Liver (tissue), 3 donors: ENCODE measurements around the gene PTPRQ.

Experiments used
- ATF3 ChIP-seq: IDR thresholded peaks from 2 replicates; pipeline ENCODE4 v1.6.1; 2016; ENCODE audit warnings: antibody characterized with exemption
- CTCF ChIP-seq: fragments of 150-350 bp; IDR thresholded peaks from 2 replicates; pipeline ENCODE4 v1.5.1; 2017; ENCODE audit warnings: improper control_type of control experiment, low read depth, low read length; ENCODE audit not compliant: missing input control
- EGR1 ChIP-seq, 2 donors: IDR thresholded peaks; 2 replicates each; pipeline ENCODE4 v1.6.1; 2016 to 2018; ENCODE audit warnings: antibody characterized with exemption in 2 of 2, low read depth in 2 of 2
- FOXA1 ChIP-seq: IDR thresholded peaks from 2 replicates; pipeline ENCODE4 v1.6.1; 2016; ENCODE audit warnings: antibody characterized with exemption
- GABPA ChIP-seq, 2 donors: IDR thresholded peaks in 1 of 2; conservative IDR thresholded peaks in 1 of 2; 2 replicates each; pipeline ENCODE4 v1.6.1; 2016; ENCODE audit warnings: antibody characterized with exemption in 2 of 2, mild to moderate bottlenecking in 1 of 2, moderate library complexity in 1 of 2
- JUND ChIP-seq, 2 donors: IDR thresholded peaks; 2 replicates each; pipeline ENCODE4 v1.6.1; 2016; ENCODE audit warnings: antibody characterized with exemption in 2 of 2
- MAX ChIP-seq: IDR thresholded peaks from 2 replicates; pipeline ENCODE4 v1.6.1; 2016; ENCODE audit warnings: antibody characterized with exemption
- RAD21 ChIP-seq, 2 donors: IDR thresholded peaks; 2 replicates each; pipeline ENCODE4 v1.6.1; 2016; ENCODE audit warnings: antibody characterized with exemption in 2 of 2, mild to moderate bottlenecking in 2 of 2
- REST ChIP-seq: IDR thresholded peaks from 2 replicates; pipeline ENCODE4 v1.6.1; 2016; ENCODE audit warnings: antibody characterized with exemption, mild to moderate bottlenecking
- RXRA ChIP-seq, 2 donors: IDR thresholded peaks; 2 replicates each; pipeline ENCODE4 v1.6.1; 2017 to 2018; ENCODE audit warnings: antibody characterized with exemption in 2 of 2, mild to moderate bottlenecking in 1 of 2
- SP1 ChIP-seq: IDR thresholded peaks from 2 replicates; pipeline ENCODE4 v1.6.1; 2018; ENCODE audit warnings: antibody characterized with exemption, mild to moderate bottlenecking
- TAF1 ChIP-seq: conservative IDR thresholded peaks from 2 replicates; pipeline ENCODE4 v1.6.1; 2016; ENCODE audit warnings: antibody characterized with exemption, mild to moderate bottlenecking
- YY1 ChIP-seq: IDR thresholded peaks from 2 replicates; pipeline ENCODE4 v1.6.1; 2016; ENCODE audit warnings: antibody characterized with exemption, mild to moderate bottlenecking
- ZBTB33 ChIP-seq: IDR thresholded peaks from 2 replicates; pipeline ENCODE4 v1.6.1; 2016; ENCODE audit warnings: antibody characterized with exemption
- donor health status: healthy.
- donor health status: healthy.

GRCh38 chr12:80708259-80708974 lies 264.4 kb downstream of the PTPRQ start:
- TF ChIP-seq ZBTB33 (no peak), ATF3 (no peak), JUND (IDR thresholded peaks at IDR 0.05) (no peak), RXRA (IDR thresholded peaks at IDR 0.05) (no peak), CTCF (no peak), TAF1 (no peak), REST (no peak), FOXA1 (no peak), RAD21 (IDR thresholded peaks at IDR 0.05) (no peak), MAX (no peak), YY1 (no peak), EGR1 (IDR thresholded peaks at IDR 0.05; ENCODE audit: low read depth in 2 of 2) (no peak), SP1 (no peak), GABPA (IDR thresholded peaks at IDR 0.05 in 1 of 2, conservative IDR thresholded peaks at IDR 0.05 in 1 of 2) (no peak)
